ENCODE data around the gene FRK. TPM values are rescaled to one million over a fixed set of nuclear protein-coding genes. Genes with fewer than 3 reads are reported as not detected.
A peak's percentile ranks its signal among the peaks of the same experiment; 100 is the strongest.

FRK gene
- polyA plus RNA-seq, 2 of the 4 experiments (the other 2 are of a cell fraction), result 2.2 to 8.9 TPM

DNA sequence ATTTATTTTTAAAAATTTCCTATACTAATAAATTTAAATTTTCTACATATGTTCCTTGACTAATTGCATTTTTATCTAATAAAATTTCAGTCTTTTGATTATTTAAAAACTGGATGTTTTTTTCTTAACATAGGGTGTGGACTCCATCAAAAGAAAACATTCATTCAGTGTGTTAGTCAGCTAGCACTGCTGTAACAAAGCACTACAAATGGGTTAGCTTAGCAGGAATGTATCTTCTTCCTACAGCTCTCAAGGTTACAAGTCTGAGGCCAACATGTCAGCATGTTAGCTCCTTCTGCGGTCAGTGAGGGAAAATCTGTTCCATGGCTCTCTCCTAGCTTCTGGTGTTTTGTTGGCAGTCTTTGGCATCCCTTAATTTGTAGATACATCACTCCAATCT is 32.5 kb downstream of the FRK start:
- FAIRE-seq, result no peak
- peak overlapping the region; percentile 28 for H3K4me2 ChIP-seq
- H3K4me1 ChIP-seq, result peaks cover 87% of the 10 kb centered on the region
- no peak for DNase-seq (ENCODE audit: low read depth in 1 of 2, low spot score in 1 of 2)
- TF ChIP-seq ZSCAN20 (CRISPR knock-in tag; IDR thresholded peaks at IDR 0.05) (no peak), TFCP2L1 (CRISPR knock-in tag; IDR thresholded peaks at IDR 0.05) (no peak)
- peak in 1 of 2 experiments; percentile 70; a peak in 3 of 6 replicates for ATAC-seq
- no peak overlapping the region for H3K4me3 ChIP-seq
- 100% methylated on average over 1 of the region's 1 CpG for WGBS (ENCODE audit: missing lambda C conversion rate)
- POLR2A ChIA-PET, result no interaction called here
- H3K27ac ChIP-seq, result peak overlapping the region; percentile 8 to 48; a peak in 2 of 6 replicates
- no peaks in the 10 kb centered on the region for H3K9me3 ChIP-seq
- CTCF ChIA-PET, result interaction anchor here (1.5 kb wide), 1 partner anchor 17 kb away, joined by 4 read pairs; no protein-coding TSS in a partner anchor

DNA sequence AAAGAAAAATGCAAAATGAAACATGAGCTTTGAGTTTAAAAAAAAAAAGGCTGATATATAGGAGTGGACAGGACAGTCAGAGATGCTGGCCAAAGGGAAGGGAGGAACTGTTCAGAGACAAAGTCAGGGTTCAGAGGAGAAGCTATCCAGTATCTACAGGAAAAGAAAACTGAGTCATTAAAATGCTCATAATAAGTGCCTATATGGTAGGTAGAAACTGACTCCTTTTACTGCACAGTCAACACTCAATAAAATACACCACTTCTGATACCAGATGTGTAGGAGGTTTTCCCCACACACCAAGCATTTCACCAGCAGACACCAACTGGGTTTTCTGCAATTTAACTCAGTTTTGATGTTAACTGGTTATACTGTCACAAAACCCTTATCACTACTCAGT is 32.9 kb downstream of the FRK start:
- ATAC-seq (no peak; a peak in 1 of 6 replicates), DNase-seq (ENCODE audit: low read depth in 1 of 2, low spot score in 1 of 2) (no peak), FAIRE-seq (no peak)
- Histone ChIP-seq H3K4me2 (peak overlapping the region; percentile 28), H3K4me1 (peaks cover 87% of the 10 kb centered on the region), H3K4me3 (no peak overlapping the region), H3K9me3 (no peaks in the 10 kb centered on the region), H3K27ac (peak overlapping the region; percentile 8 to 25; a peak in 1 of 6 replicates)
- TF ChIP-seq EHMT2 (IDR thresholded peaks at IDR 0.05; ENCODE audit: low read depth), result no peak
- no peak for TF ChIP-seq POLR2A (IDR thresholded peaks at IDR 0.05; ENCODE audit: low read length)
- no peak for TF ChIP-seq ATOH8 (CRISPR knock-in tag; IDR thresholded peaks at IDR 0.05; ENCODE audit: low read depth)
- TF ChIP-seq SREBF2 (IDR thresholded peaks at IDR 0.05), result no peak
- TF ChIP-seq POLR2AphosphoS2 (conservative IDR thresholded peaks at IDR 0.05; ENCODE audit: low read length), result no peak
- TF ChIP-seq, protein P1, sequence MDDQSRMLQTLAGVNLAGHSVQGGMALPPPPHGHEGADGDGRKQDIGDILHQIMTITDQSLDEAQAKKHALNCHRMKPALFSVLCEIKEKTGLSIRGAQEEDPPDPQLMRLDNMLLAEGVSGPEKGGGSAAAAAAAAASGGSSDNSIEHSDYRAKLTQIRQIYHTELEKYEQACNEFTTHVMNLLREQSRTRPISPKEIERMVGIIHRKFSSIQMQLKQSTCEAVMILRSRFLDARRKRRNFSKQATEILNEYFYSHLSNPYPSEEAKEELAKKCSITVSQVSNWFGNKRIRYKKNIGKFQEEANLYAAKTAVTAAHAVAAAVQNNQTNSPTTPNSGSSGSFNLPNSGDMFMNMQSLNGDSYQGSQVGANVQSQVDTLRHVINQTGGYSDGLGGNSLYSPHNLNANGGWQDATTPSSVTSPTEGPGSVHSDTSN (IDR thresholded peaks at IDR 0.05), result no peak
- no peak for TF ChIP-seq TP53 (CRISPR knock-in tag; IDR thresholded peaks at IDR 0.05)
- no peak for TF ChIP-seq EHF (CRISPR knock-in tag; IDR thresholded peaks at IDR 0.05)
- TF ChIP-seq CBX8 (IDR thresholded peaks at IDR 0.05), result no peak
- TF ChIP-seq ZSCAN20 (CRISPR knock-in tag; IDR thresholded peaks at IDR 0.05), result no peak
- no peak for TF ChIP-seq FOSL2 (IDR thresholded peaks at IDR 0.05)
- no peak for TF ChIP-seq FOSL2 (CRISPR knock-in tag; IDR thresholded peaks at IDR 0.05)
- no peak for TF ChIP-seq HMGXB4 (CRISPR knock-in tag; IDR thresholded peaks at IDR 0.05; ENCODE audit: borderline replicate concordance)
- TF ChIP-seq ESRRA (IDR thresholded peaks at IDR 0.05; ENCODE audit: borderline replicate concordance, low read length), result no peak
- ChIA-PET POLR2A (no interaction called here), CTCF (interaction anchor here (1.5 kb wide), 1 partner anchor 17 kb away, joined by 4 read pairs; no protein-coding TSS in a partner anchor)

DNA sequence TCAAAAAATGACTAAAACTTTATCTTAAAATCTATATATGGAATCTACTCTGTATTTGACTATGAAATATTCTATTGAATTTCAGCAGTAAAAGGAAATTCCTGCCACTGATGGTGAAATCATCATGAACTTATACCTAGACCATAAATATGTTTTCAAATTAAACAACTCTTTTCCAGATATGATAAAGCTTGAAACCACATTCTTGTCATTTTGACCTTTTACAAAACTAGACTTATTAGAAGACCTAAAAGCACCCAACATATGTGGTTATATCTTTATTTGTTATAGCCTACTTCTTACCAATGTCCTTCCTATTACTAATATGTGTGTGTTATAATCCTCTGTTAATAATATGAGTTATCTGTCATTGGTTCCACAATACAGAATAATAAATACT is 35.3 kb downstream of the FRK start:
- DNase-seq (ENCODE audit: low read depth in 1 of 2, low spot score in 1 of 2) (no peak), ATAC-seq (no peak), FAIRE-seq (no peak)
- no peak overlapping the region for H3K27ac ChIP-seq
- peak overlapping the region; percentile 61 for H3K4me2 ChIP-seq
- peaks cover 70% of the 10 kb centered on the region for H3K4me1 ChIP-seq
- ChIA-PET CTCF (interaction anchor here (0.7 to 1.3 kb wide), 2 partner anchors 26 to 35 kb away, joined by 3 read pairs; partner anchors contain the start of gene FRK), POLR2A (interaction anchor here (1.0 kb wide), 1 partner anchor 35 kb away, joined by 3 read pairs; the partner anchor contains the start of gene FRK)
- no peak overlapping the region for H3K4me3 ChIP-seq
- no peaks in the 10 kb centered on the region for H3K9me3 ChIP-seq
- TF ChIP-seq EHMT2 (IDR thresholded peaks at IDR 0.05; ENCODE audit: low read depth) (no peak), ZNF302 (CRISPR knock-in tag; IDR thresholded peaks at IDR 0.05) (no peak), HOXB5 (CRISPR knock-in tag; IDR thresholded peaks at IDR 0.05) (no peak), CBX2 (IDR thresholded peaks at IDR 0.05; ENCODE audit: borderline replicate concordance, low read depth) (no peak), NFE2L2 (conservative IDR thresholded peaks at IDR 0.05; ENCODE audit: low read length) (no peak), RFX5 (IDR thresholded peaks at IDR 0.05) (no peak), E2F6 (IDR thresholded peaks at IDR 0.05; ENCODE audit: borderline replicate concordance, low read depth) (no peak), ESRRA (IDR thresholded peaks at IDR 0.05; ENCODE audit: borderline replicate concordance, low read length) (no peak), CEBPB (IDR thresholded peaks at IDR 0.05) (no peak), EP300 (IDR thresholded peaks at IDR 0.05) (no peak), RARB (CRISPR knock-in tag; IDR thresholded peaks at IDR 0.05) (no peak), NR3C1 (IDR thresholded peaks at IDR 0.05) (no peak), ZSCAN20 (CRISPR knock-in tag; IDR thresholded peaks at IDR 0.05) (no peak), MAFK (IDR thresholded peaks at IDR 0.05; ENCODE audit: partially characterized antibody) (no peak)
- TF ChIP-seq, protein P2, sequence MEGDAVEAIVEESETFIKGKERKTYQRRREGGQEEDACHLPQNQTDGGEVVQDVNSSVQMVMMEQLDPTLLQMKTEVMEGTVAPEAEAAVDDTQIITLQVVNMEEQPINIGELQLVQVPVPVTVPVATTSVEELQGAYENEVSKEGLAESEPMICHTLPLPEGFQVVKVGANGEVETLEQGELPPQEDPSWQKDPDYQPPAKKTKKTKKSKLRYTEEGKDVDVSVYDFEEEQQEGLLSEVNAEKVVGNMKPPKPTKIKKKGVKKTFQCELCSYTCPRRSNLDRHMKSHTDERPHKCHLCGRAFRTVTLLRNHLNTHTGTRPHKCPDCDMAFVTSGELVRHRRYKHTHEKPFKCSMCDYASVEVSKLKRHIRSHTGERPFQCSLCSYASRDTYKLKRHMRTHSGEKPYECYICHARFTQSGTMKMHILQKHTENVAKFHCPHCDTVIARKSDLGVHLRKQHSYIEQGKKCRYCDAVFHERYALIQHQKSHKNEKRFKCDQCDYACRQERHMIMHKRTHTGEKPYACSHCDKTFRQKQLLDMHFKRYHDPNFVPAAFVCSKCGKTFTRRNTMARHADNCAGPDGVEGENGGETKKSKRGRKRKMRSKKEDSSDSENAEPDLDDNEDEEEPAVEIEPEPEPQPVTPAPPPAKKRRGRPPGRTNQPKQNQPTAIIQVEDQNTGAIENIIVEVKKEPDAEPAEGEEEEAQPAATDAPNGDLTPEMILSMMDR (IDR thresholded peaks at IDR 0.05), result no peak
- TF ChIP-seq, protein P1 (IDR thresholded peaks at IDR 0.05), result no peak
